Cardiac muscle cell (in vitro differentiated cells and primary cell): ENCODE data around the gene SIMC1. TPM values are rescaled to one million over a fixed set of nuclear protein-coding genes. Genes with fewer than 3 reads are reported as not detected.

Experiments used
- DNase-seq, 2 donors: peaks; one replicate each; pipeline versions ENCODE4 v3.0.0 to v3.0.0-alpha.2; 2010 to 2017; ENCODE audit warnings: low read depth in 1 of 2, low spot score in 1 of 2
- H3K27ac ChIP-seq: fragments of 200-600 bp; sonication (generic); 2 replicates; pipeline ENCODE4 v1.5.1; 2016
- H3K27me3 ChIP-seq: fragments of 200-600 bp; sonication (generic); 2 replicates; pipeline ENCODE4 v1.6.0; 2016; ENCODE audit warnings: control low read depth
- H3K36me3 ChIP-seq: fragments of 200-600 bp; sonication (generic); 2 replicates; pipeline ENCODE4 v1.5.1; 2016; ENCODE audit warnings: control low read depth
- H3K4me1 ChIP-seq: fragments of 200-600 bp; sonication (generic); 2 replicates; pipeline ENCODE4 v1.8.1; 2017; ENCODE audit warnings: low read depth, mild to moderate bottlenecking, mixed run types
- H3K4me3 ChIP-seq: fragments of 200-600 bp; sonication (generic); 2 replicates; pipeline ENCODE4 v1.5.1; 2016; ENCODE audit warnings: mild to moderate bottlenecking
- H3K9me3 ChIP-seq: fragments of 200-600 bp; sonication (generic); 2 replicates; pipeline ENCODE4 v1.5.1; 2017; ENCODE audit warnings: low read depth, mild to moderate bottlenecking, control low read depth
- polyA plus RNA-seq: library from polyadenylated mRNA; unstranded; fragments of >200 nt; fragmentation: Nextera tagmentation; extraction: Ambion mirVana; gene quantifications from 2 replicates; pipeline ENCODE4 v1.2.1, GENCODE V29; 2016
- total RNA-seq: library from RNA; depleted of rRNA; stranded (reverse); fragments of >200 nt; gene quantifications from 2 replicates; pipeline ENCODE4 v1.2.3, GENCODE V29; 2016
- TF ChIP-seq, protein P1 (sequence below): IDR thresholded peaks from 2 replicates; pipeline ENCODE4 v1.5.1; 2012; ENCODE audit warnings: low read depth, mild to moderate bottlenecking, low read length

SIMC1 gene
- total and polyA plus RNA-seq, 2 experiments from 2014 or later: 17.0 to 21.4 TPM

DNA sequence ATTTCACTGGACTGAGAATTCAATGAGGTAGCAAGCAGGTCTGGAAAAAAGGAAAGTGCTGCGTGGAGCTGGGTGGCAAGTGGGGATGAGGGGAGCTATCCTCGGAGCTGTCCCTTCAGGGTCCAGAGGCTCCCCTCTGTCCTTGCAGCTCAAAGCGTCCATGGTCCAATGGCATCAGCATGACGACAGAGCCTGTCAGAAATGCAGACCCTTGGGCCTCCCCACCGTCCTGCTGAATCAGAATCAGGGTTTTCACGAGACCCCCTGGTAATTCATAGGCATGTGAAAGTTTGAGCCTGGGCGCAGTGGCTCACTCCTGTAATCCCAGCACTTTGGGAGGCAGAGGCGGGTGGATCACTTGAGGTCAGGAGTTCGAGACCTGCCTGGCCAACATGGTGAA is 155.9 kb downstream of the SIMC1 start:
- Histone ChIP-seq H3K4me1 (peaks cover 18% of the 10 kb centered on the region), H3K9me3 (no peaks in the 10 kb centered on the region), H3K27me3 (no peaks in the 10 kb centered on the region), H3K36me3 (no peaks in the 10 kb centered on the region), H3K4me3 (no peak overlapping the region), H3K27ac (peak overlapping the region; percentile 82)
- TF ChIP-seq, protein P1, sequence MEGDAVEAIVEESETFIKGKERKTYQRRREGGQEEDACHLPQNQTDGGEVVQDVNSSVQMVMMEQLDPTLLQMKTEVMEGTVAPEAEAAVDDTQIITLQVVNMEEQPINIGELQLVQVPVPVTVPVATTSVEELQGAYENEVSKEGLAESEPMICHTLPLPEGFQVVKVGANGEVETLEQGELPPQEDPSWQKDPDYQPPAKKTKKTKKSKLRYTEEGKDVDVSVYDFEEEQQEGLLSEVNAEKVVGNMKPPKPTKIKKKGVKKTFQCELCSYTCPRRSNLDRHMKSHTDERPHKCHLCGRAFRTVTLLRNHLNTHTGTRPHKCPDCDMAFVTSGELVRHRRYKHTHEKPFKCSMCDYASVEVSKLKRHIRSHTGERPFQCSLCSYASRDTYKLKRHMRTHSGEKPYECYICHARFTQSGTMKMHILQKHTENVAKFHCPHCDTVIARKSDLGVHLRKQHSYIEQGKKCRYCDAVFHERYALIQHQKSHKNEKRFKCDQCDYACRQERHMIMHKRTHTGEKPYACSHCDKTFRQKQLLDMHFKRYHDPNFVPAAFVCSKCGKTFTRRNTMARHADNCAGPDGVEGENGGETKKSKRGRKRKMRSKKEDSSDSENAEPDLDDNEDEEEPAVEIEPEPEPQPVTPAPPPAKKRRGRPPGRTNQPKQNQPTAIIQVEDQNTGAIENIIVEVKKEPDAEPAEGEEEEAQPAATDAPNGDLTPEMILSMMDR: no peak
- no peak for DNase-seq

DNA sequence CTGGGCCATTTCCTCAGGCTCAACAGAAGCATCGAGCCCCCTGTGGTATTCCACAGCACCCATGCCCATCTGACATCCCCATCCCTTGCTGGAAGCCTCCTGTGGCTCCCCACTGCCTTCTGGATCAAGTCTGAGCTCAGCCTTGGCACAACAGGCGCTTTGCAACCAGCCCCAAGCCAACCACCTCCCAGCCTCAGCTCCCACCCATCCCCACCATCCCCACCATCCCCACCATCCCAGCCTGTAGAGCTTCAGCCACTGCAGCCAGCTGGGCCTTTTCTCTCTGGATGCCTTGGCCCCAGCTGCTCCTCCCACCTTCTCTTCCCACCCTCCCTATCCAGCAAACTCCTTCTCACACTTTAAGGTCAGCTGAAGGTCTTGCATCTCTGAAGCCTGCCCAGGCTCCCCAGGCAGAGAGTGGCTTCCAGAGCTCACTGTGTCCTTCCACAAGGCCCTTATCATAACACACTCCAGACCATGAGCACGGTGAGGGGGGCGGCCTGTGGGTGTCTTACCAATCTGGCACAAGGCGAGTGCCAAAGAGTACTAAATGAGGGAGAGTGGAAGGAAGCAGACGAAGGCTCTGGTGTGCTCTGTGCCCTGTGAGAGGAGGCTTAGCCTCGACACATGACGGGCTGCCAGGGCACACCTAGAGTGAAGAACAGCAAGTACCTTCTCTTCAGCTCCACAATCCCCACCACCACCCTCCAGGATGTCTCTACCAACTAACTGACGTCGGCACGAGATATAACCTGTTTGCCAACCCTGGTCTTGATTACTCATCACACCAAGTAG is 156.9 kb downstream of the SIMC1 start:
- Histone ChIP-seq H3K36me3 (no peaks in the 10 kb centered on the region), H3K4me3 (no peak overlapping the region), H3K4me1 (peaks cover 18% of the 10 kb centered on the region), H3K9me3 (no peaks in the 10 kb centered on the region), H3K27ac (peak overlapping the region; percentile 82), H3K27me3 (no peaks in the 10 kb centered on the region)
- DNase-seq: peak; percentile 29 to 80
- TF ChIP-seq, protein P1: no peak

Other genes starting within 250 kb of the SIMC1 start
- gene KIAA1191, start 123.3 kb downstream of the SIMC1 start, total RNA-seq: 118 and 160 TPM in 2 replicates
- 125 and 134 TPM in 2 replicates for gene KIAA1191, start 123.3 kb downstream of the SIMC1 start, polyA plus RNA-seq
- 10.3 and 29.5 TPM in 2 replicates for gene ARL10, start 127.1 kb downstream of the SIMC1 start, total RNA-seq
- gene ARL10, start 127.1 kb downstream of the SIMC1 start, polyA plus RNA-seq: 7.8 and 9.6 TPM in 2 replicates
- 11.5 and 18.0 TPM in 2 replicates for gene NOP16, start 150.2 kb downstream of the SIMC1 start, total RNA-seq
- 52.0 and 56.7 TPM in 2 replicates for gene NOP16, start 150.2 kb downstream of the SIMC1 start, polyA plus RNA-seq
- 203 and 313 TPM in 2 replicates for gene HIGD2A, start 150.3 kb downstream of the SIMC1 start, total RNA-seq
- gene HIGD2A, start 150.3 kb downstream of the SIMC1 start, polyA plus RNA-seq: 273 and 388 TPM in 2 replicates
- 187 and 224 TPM in 2 replicates for gene CLTB, start 178.1 kb downstream of the SIMC1 start, total RNA-seq
- 159 and 222 TPM in 2 replicates for gene CLTB, start 178.1 kb downstream of the SIMC1 start, polyA plus RNA-seq
- 24.0 and 26.1 TPM in 2 replicates for gene FAF2, start 210.0 kb downstream of the SIMC1 start, total RNA-seq
- gene FAF2, start 210.0 kb downstream of the SIMC1 start, polyA plus RNA-seq: 29.0 and 29.8 TPM in 2 replicates